Forelimb muscle (tissue), 1 donor: ENCODE measurements around the gene MMP1. TPM values are rescaled to one million over a fixed set of nuclear protein-coding genes. Genes with fewer than 3 reads are reported as not detected.
"Not testable (repeated sequence)": the region's sequence is repeated elsewhere in the genome, so short reads cannot be mapped to it uniquely, and the experiment has no call there.

ENCODE experiments used
- DNase-seq: peaks from one replicate; pipeline ENCODE4 v3.0.0-alpha.2; 2013; ENCODE audit warnings: low read depth
- polyA plus RNA-seq: library from polyadenylated mRNA; unstranded; fragments of 120-200 nt; gene quantifications from one replicate; pipeline ENCODE4 v1.2.1, GENCODE V29; 2013; ENCODE audit not compliant: insufficient read length

Gene MMP1
- polyA plus RNA-seq, 1 donor, result 0.23 TPM

DNA sequence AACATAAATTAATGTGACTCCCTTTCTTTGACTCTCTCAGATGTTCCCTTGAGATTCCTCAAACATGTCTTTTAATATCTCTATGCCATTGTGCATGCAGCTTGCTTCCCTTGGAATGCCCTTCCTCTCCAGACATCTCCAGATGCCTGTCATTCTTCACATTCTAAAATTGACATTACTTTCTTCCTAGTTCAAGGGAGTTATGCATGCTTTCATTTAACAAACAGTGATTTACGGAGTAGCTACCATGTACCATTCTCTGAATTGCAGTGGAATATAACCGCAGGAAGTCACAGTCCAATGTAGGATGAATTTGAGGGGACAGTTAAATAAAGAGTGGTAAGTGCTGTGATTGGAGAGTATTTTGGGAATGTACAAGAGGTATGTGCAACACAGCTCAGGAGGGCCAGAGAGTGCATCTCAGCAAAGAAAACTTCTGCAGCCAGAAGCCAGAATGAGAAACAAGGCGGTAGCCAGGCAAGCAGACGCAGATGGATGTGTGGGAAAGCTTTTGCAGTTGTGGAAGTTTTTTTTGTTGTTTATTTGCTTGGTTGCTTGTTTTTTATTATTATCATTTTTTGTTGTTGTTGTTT lies 36.2 kb downstream of the MMP1 start:
- no peak for DNase-seq

DNA sequence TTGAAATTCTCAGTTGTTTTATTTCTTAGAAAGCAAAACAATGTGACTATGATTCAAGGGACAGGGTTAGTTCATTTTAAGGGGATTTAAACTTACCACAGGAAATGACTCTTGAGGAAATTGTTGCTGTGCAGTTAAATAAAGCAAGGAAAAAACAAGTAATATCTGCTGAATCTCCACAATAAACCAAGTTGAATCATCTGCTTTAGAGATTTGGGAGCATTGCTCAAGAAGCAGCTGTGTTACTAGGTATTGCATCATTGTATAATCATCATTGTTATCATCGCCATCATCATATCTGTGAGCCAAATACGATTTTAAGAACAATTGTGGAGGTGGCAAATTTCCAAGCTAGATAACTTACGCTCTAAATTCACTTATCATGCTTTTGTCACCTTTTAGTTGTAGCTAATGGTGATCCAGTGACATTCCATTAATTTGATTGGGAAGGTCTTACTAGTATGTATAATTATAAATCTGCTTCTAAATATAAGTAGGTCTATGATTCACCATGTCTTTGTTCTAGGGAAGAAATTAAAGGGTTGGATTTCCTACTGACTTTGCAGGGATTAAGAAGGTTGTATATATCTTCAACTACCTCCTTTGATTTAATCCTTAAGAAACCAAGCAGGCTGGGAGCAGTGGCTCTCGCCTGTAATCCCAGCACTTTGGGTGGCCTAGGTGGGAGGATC lies 37.5 kb downstream of the MMP1 start:
- peak; percentile 67 for DNase-seq

DNA sequence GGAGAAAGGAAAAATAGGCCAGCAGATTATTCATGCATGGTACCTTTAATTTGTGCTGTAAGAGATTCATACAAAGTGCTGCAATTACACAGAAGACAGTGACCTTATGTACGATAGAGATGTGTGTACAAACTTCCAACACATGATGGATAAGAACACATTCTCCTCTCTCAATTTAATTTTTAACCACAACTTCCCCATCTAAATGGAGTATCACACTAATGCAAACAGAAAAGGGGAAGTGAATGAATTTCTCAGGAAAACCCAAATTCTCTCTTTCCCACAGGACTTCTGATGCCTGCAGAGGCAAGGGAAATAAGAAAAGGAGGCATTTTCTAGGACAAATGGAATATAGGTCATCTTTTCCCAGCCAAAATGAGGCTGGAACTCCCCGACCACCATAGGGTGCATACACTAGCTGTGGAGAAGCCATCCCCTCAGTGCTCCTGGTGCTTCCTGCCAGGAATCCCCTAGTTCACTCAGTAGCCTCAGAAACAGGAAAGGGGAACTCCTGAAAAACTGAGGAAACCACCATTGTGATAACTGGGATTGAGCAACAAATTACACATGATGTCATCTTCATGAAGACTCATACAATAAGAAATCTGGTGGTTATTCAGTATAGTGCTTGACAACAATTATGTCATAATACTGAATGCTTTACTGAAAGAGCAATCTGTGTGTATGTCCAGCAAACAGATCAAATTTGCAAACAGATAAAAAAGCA lies 40.0 kb downstream of the MMP1 start:
- no peak for DNase-seq

DNA sequence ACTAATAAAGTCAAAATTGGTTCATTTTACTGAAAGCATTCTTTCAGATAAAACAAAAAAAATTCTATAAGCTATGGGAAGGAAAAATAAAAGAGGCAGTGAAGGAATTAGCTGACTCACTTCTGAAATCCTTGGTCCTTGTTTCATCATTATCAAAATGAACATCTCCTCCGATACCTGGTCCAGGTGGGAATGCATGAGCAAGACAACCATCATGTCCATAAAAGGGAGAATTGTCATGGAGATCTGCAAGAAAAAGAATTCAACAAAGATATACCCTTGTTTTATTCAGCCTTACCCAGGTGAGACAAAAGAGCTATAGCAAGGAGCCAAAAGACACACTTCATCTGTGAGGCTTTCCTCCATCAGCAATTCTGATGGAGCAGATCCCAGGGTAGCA lies 44.7 kb downstream of the MMP1 start:
- no peak for DNase-seq

DNA sequence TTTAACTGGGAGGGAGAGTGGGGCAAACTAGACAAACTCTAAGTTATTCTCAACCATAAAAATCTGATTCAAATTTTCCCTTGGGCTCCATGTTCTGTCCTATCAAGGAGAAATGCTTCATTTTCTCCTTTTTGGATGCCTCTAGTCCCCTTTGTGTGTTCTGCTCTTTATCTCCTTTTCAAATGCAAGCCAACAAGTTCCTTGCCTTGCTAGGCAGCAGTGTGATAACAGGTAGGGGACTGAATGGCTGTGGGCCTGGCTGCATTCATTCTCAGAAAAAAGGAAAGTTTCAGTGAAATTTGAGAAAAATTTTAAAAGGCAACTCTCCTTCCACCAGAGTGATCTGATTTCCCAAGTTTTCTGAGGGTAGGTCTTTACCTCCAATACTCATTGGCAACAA lies 46.3 kb downstream of the MMP1 start:
- no peak for DNase-seq

DNA sequence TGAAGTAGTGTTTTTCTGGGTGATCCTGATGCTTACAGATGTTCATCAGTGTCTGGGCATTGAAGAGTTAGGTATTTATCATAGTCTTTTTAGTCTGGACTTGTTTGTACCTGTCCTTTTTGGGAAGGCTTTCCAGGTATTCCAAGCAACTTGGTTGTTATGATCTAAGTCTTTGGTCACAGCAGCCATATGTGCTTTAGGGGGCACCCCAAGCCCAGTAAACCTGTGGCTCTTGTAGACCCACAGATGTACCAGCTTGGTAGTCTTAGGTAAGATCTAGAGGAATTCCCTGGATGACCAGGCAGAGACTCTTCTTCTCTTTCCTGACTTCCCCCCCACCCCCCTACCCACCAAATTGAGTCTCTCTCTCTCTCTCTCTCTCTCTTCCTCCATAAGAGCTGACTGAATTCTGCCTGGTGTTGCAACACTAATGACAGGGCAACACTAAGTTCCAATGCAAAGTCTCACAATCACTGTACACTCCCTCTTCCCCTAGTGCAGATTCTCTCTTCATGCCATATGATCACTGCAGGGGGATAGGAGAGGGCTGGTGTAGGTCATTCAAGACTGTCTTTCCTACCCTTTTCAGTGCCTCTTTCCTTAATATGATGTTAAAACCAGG lies 48.7 kb downstream of the MMP1 start:
- no peak for DNase-seq

DNA sequence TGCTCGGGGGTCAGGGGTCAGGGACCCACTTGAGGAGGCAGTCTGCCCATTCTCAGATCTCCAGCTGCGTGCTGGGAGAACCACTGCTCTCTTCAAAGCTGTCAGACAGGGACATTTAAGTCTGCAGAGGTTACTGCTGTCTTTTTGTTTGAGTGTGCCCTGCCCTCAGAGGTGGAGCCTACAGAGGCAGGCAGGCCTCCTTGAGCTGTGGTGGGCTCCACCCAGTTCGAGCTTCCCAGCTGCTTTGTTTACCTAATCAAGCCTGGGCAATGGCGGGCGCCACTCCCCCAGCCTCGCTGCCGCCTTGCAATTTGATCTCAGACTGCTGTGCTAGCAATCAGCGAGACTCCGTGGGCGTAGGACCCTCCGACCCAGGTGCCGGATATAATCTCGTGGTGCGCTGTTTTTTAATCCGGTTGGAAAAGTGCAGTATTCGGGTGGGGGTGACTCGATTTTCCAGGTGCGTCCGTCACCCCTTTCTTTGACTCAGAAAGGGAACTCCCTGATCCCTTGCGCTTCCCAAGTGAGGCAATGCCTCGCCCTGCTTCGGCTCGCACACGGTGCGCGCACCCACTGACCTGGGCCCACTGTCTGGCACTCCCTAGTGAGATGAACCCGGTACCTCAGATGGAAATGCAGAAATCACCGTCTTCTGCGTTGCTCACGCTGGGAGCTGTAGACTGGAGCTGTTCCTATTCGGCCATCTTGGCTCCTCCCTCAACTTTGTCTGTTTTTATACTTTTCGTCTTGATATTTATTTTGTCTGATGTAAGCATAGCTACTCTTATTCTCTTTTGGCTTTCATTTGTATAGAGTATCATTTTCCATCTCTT lies 51.0 kb downstream of the MMP1 start:
- not testable (repeated sequence) for DNase-seq

Other genes starting within 250 kb of the MMP1 start
- not detected for gene MMP20, start 172.8 kb downstream of the MMP1 start, polyA plus RNA-seq
- gene MMP27, start 92.4 kb downstream of the MMP1 start, polyA plus RNA-seq, result not detected
- gene MMP8, start 73.2 kb downstream of the MMP1 start, polyA plus RNA-seq, result 0.04 TPM
- not detected for gene MMP10, start 17.5 kb downstream of the MMP1 start, polyA plus RNA-seq
- not detected for gene MMP3, start 45.4 kb upstream of the MMP1 start, polyA plus RNA-seq
- not detected for gene MMP12, start 76.8 kb upstream of the MMP1 start, polyA plus RNA-seq
- 0.10 TPM for gene MMP13, start 157.6 kb upstream of the MMP1 start, polyA plus RNA-seq